Activated CD4-positive, alpha-beta T cell treated with anti-CD3 and anti-CD28 coated beads for 1 hour (primary cell): ENCODE data around the gene ZNF714.
"Not testable (repeated sequence)": the region's sequence is repeated elsewhere in the genome, so short reads cannot be mapped to it uniquely, and the experiment has no call there.

Source experiments
- DNase-seq: peaks from one replicate; pipeline ENCODE4 v3.0.0-alpha.2; 2020

The ZNF714 gene

GRCh38 chr19:21133633-21134032 lies 51.6 kb downstream of the ZNF714 start:
- no peak for DNase-seq

- no peak for DNase-seq
These were observed 52.9 kb downstream of the ZNF714 start for GRCh38 chr19:21134934-21135366.

GRCh38 chr19:21135433-21135832 lies 53.4 kb downstream of the ZNF714 start:
- no peak for DNase-seq

GRCh38 chr19:21138130-21138529 lies 56.1 kb downstream of the ZNF714 start:
- DNase-seq: no peak

- not testable (repeated sequence) for DNase-seq
These were observed 59.0 kb downstream of the ZNF714 start for GRCh38 chr19:21141006-21141405.

GRCh38 chr19:21141787-21142464 lies 59.9 kb downstream of the ZNF714 start, which contains the start of gene ZNF431:
TSS of gene ZNF431 (plus strand) at chr19:21142040. CDS start at chr19:21142184, 144 bp downstream.
- DNase-seq: peak; percentile 81

- DNase-seq: no peak
These were observed 61.4 kb downstream of the ZNF714 start for GRCh38 chr19:21143428-21143827.

- DNase-seq: no peak
These were observed 61.9 kb downstream of the ZNF714 start for GRCh38 chr19:21143854-21144253.

- no peak for DNase-seq
These were observed 65.5 kb downstream of the ZNF714 start for GRCh38 chr19:21147540-21147939.

- DNase-seq: no peak
These were observed 66.7 kb downstream of the ZNF714 start for GRCh38 chr19:21148681-21149080.

- DNase-seq: no peak
These were observed 67.9 kb downstream of the ZNF714 start for GRCh38 chr19:21149877-21150276.

- DNase-seq: no peak
These were observed 69.5 kb downstream of the ZNF714 start for GRCh38 chr19:21151460-21151859.

- no peak for DNase-seq
These were observed 76.6 kb downstream of the ZNF714 start for GRCh38 chr19:21158523-21159135.

GRCh38 chr19:21164541-21164940 lies 82.5 kb downstream of the ZNF714 start:
- no peak for DNase-seq

- DNase-seq: no peak
These were observed 84.4 kb downstream of the ZNF714 start for GRCh38 chr19:21166436-21166835.
